DMS153 treated with DMSO at 0.1 percent for 48 hours (cell line): ENCODE results near the gene TESPA1.
"Not testable (repeated sequence)": the region's sequence is repeated elsewhere in the genome, so short reads cannot be mapped to it uniquely, and the experiment has no call there.

Source experiments
- DNase-seq: peaks from one replicate; lab custom pipeline; 2025; ENCODE audit not compliant: unreplicated experiment; lab: John Stamatoyannopoulos, UW

The TESPA1 gene

DNA sequence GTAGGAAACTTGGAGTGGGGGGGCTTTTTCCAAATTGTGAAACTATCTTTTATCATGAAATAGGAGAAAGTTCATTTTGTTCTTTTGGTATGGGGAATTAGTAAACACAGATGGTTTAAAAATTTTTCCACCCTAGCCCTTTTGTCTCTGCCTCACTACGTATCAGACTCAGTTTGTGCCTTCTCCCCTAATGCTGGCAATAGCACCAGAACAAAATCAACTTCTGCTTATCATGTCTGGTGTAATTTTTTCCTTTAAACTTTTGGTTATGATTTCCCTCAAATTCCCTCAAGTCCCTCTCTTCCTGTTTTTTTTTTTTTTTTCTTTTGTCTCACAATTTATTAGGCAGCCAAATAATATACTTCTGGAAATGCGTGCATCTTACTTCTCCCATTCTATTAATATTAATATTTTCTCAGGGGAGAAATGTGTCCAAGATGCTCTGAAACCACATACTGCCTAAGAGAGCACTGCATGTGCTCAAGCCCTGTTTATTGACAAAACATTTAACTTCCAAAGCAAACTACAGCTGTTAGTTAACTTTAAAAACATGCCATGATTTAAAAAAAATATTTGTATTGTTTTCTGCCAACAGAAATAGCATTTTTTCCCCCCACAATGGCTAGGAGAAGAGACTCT, 35.4 kb downstream of the TESPA1 start:
- DNase-seq = no peak

DNA sequence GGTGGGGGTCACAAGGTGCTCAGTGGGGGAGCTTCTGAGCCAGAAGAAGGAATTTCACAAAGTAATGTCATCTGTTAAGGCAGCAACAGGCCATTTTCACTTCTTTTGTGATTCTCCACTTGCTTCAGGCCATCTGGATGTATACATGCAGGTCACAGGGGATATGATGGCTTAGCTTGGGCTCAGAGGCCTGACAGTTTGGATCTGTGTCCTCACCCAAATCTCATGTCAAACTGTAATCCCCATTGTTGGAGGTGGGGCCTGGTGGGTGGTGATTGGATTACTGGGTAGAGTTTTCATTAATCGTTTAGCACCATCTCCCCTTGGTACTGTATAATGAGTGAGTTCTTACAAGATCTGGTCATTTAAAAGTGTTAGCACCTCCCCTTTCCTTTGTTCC, 36.4 kb downstream of the TESPA1 start:
- no peak for DNase-seq

DNA sequence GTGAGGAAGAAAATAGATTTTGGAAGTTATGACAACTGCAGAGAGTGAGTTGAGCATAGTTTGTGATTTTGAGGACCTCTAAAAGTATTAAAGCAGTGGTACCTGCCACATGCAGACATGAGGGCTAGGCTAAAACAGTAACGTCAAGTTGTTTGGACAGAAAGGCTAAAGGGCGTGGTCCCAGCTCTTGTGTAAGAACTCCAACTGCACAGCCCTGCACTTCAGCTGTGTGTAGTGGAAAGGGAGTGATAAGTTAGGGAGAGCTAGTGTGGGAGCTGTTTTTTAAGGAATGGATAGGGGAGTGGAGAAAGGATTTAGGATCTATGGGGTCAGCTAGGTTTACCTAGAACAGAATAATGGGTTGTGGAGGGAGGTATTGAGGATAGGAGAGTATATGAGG, 39.5 kb downstream of the TESPA1 start:
- no peak for DNase-seq

DNA sequence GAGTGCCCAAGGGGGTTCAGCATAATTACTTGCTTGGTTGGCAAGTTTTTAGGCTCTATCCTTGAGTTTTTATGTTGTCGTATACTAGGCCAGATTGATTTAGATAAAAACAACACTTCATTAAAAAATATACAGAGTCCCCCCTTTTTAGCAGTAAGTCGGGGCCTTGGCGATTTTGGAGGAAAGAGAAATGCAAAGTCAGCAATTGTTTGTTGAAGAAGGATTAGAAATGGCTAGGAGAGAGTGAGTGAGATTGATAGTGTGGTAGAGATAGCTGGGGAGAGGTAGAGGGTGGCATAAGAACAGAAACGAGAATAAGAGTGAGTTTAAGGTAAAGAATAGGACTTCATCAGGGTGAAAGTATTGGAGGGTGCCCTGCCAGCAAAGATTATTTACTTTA, 41.3 kb downstream of the TESPA1 start:
- not testable (repeated sequence) for DNase-seq

DNA sequence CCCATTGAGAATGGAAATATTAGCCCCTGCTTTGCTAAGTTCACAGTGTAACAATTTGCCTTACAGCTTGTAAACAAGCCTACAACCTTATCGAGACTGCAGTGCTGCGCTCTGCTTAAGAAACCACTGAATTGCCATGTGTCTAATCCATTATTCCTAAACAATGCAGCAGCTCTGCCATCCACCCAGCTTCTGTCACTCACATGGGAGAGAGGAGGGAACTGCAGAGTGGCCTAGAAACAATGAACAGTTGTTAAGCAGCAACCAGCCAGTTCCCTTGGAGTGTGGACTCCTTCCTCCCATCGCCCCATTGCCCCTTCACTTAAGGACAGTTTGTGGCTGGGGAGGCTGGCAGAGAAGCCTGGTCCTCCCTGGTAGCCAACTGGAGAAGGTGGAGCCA, 42.9 kb downstream of the TESPA1 start:
- DNase-seq = no peak

DNA sequence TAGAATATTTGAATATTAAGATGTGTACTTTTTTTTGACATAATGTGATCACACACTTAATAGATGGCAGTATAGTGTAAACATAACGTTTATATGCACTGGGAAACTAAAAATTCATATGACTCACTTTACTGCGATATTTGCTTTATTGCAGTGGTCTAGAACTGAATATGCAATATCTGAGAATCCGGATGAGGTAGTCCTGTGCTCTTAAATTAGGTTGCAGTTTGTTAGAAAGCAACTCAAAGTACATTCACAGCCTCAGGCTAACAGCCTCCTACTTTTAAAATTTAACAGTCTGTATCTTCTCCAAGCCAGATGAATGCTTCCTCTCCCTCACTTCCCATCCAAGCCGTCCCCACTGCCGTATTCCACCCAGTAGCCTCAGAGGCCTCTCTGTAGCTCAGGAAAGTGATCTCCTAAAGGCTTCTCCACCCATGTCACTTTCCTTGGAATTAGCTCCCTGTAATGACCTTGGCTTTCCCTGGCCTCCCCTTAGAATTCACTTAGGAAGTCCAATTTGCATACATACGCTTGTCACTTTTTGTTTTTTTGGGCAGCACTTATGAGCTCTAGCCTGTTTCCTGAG, 43.7 kb downstream of the TESPA1 start:
- no peak for DNase-seq

DNA sequence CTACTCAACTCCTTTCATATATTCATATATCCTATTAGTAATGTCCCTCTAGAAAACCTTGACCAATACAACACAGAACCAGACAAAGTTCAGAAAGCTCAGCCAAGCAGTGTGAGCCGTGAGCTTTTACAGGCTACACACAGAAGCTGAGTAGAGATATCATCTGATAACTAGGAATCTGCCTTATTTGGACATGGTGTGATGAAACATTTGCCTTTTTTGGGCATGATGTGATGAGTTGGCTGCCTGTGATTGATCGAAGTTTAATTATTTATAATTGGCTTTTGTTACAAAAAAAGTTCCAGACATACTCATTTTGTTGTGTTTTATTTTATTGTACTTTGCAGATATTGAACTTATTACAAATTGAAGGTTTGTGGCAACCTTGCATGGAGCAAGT, 46.6 kb downstream of the TESPA1 start:
- DNase-seq = no peak

DNA sequence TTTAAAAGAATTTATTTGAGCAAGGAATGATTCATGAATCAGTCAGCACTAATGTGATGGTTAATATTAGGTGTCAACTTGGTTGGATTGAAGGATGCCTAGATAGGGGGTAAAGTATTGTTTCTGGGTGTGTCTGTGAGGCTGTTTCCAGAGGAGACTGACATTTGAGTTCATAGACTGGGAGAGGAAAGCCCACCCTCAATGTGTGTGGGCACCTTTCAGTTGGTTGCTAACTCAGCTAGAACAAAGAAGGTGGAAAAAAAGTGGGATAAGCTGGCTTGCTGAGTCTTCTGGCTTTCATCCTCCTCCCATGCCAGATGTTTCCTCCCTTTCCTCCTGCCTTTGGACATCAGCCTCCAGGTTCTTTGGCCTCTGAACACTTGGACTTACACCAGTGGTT, 47.2 kb downstream of the TESPA1 start:
- DNase-seq = no peak

DNA sequence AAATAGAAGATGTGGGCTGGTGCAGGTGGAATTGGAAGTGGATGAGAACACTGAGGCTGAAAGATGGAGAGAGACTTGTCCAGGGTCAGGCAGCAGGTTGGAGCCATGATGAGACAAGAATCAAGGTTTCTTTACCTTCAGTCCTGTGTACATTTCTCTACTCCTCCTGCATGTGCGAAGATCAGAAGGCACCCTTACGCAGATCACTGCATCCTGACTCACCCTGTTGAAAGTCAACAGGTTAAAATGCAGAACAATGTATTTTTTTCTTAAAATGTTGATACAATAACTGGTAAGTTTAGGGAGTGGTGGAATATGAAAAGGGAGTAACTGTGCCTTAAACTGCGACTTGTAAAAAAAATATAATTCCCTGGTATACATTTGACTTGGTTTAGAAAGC, 47.8 kb downstream of the TESPA1 start:
- no peak for DNase-seq

DNA sequence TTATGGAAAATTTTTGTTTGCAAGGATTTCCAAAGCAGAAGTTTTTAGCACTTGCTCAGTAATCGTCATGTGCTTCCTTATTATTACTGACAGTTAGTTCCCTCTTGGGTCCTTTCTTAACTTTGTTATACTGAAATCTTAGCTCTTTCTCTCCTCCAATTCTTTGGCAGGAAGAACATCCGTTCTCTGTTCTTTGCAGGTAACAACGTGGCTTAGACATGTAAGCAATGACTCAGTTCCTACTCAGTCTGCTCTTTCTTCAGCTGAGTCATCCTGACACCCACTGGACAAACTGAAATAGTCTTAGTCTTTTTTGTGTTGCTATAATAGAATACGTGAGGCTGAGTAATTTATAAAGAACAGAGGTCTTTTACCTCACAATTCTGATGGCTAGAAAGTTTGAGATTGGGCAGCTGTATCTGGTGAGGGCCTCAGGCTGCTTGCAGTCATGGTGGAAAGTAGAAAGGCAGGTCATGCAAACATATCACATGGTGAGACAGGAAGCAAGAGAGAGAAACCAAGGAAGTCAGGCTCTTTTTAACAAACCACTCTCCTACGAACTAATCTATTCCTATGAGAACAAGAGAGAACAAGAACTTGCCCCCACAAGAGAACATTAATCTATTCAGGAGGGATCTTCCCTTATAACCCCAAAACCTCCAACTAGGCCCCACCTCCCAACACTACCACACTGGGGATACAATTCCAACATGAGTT, 49.2 kb downstream of the TESPA1 start:
- no peak for DNase-seq

DNA sequence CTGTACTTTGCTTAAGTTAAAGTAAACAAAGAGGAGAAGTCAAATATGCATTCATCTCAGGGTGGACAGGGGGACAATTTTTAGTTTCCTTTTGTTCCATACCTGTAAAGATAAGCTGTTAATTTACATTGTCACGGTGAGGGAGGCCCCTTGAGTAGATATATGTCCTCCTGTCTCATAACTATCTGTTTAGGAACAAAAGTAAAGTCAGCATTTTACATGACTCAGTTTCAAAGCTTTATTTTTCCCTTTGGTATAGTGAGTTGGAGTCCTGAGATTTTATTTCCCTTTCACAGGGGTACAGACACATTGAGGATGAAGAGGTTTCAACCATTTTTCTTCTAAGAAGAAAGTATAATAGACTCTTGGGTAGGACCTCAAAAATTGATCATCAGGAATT, 50.1 kb downstream of the TESPA1 start:
- no peak for DNase-seq

DNA sequence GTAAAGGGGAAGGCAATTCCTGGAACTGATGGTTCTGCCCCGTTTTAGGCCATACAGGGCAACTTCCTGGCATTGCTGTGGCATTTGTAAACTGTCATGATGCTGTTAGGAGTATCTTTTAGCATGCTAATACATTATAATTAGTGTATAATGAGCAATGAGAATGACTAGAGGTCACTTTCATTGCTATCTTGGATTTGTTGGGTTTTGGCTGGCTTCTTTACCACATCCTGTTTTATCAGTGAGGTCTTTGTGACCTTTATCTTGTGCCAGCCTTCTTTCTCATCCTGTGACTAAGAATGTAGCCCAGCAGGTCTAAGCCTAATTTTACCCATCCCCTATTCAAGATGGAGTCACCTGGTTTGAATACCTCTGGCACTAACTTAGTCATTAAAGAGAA, 51.2 kb downstream of the TESPA1 start:
- no peak for DNase-seq

DNA sequence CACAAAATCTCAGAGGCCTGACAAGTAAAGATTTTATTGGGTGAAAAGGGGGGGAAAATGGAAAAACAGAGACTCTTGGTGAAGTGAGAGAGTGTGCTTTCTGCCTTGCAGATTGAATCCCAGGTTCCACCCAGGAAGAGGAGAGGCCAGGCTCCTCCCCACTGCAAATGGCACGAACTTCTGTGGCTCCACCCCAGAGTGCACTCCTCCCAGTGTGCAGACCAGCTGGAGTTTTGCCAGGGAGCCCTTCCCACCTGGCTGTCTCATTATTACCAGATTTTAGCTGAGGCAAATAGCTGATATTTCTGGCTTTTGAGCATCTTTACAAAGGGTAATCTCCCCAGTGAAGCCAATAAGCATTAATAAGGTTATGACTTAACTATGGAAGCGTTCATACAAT, 51.9 kb downstream of the TESPA1 start:
- no peak for DNase-seq

DNA sequence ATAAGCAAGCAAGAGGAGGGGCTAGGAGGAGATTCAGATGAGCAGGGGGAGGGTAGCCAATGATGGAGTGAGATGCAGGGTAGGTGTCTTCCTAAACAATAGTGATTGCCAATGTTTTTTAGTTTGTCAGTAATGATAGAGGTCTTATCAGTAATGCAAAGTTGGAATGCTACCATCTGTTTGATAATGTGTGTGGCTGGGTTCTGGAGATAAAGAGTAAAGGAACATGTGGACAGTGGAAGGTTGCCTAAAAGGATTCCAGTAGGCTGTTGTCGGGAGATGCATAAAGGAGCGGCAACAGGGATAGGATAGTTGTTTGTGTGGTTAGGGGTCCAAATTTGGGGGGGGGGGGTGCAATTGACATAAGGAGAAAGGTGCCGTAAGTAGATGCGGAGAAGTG, 52.5 kb downstream of the TESPA1 start:
- no peak for DNase-seq

DNA sequence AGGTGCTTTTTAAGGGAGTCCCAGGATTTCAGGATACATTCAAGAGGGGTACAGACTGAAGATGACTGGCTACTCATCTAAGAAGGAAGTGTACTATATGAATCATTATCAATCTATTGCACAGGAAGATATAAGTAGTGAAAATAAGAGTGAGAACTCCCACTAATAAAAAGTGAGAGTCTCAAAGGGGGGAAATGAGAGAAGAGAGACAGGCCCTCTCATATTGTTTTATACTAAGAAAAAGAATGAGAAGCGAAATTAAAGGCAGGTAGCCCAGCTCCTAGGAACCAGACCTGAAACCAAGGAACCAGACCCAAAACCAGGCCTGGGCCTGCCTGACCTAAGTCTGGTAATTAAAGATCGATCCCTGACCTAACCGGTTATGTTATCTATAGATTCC, 54.6 kb downstream of the TESPA1 start:
- no peak for DNase-seq

DNA sequence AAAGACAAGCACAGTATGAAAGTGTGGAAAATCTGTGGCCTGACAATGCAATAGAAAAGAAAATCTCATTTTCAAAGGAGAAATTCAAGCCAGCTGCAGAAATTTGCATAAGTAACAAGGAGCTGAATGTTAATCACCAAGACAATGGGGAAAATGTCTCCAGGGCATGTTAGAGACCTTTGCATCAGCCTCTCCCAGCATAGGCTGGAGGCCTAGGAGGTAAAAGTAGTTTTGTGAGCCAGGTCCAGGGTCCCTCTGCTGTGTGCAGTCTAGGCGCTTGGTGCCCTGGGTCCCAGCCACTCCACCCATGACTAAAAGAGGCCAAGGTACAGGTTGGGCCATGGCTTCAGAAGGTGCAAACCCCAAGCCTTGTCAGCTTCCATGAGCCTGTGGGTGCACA, 58.3 kb downstream of the TESPA1 start:
- DNase-seq = no peak

DNA sequence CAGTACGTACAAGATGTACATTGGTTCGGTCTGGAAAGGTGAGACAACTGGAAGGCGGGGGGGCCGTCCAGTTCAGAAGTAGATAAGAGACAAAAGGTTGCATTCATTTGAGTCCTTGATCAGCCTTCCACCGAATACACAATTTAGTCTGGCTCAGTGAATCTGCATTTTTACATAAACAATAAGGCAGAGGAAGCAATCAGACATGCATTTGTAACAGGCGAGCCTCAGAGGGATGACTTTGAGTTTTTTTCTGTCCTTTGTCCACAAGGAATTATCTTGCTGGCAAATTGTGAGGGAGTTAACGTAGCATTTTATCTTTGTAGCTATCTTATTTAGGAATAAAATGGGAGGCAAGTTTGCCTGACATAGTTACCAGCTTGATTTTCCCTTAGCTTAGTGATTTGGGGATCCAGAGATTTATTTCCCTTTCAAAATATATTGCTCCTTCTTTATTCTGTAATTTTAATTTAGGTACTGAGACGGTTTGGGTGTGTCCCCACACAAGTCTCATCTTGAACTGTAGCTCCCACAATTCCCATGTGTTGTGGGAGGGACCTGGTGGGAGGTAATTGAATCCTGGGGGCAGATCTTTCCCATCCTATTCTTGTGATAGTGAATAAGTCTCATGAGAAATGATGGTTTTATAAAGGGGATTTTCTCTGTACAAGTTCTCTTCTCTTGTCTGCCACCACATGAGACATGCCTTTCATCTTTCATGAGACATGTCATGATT, 59.4 kb downstream of the TESPA1 start:
- no peak for DNase-seq

DNA sequence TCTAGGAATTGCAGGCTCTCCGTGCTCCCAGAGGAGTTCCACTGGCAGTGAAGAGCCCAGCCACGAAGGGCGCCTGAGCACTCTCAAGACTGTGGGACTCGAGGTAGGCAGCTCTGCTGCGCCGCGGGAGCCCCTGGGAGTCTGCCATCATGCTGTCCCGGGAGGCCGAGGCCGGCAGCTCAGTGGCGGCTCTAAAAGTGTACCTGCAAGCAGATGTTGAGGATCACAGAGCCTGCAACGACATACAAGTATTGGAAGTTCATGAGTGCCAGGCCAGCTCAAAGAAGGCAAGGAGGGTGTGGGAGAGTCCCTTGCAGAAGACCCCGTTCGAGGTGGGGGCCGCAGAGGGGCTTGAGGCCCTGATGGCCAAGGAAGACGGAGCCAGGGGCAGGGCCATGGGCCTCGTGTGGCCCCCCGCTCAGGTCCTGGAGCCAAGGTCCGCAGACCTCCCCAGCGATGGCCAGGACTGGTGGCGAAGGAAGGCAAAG, 67.5 kb downstream of the TESPA1 start:
- no peak for DNase-seq
